Ascending aorta (tissue), 2 donors: ENCODE results near the gene SPEM3. TPM values are rescaled to one million over a fixed set of nuclear protein-coding genes. Genes with fewer than 3 reads are reported as not detected.

Experiments used
- DNase-seq, 2 donors: peaks; one replicate each; pipeline ENCODE4 v3.0.0-alpha.2; 2019; ENCODE audit warnings: low spot score in 2 of 2
- H3K27ac ChIP-seq, 2 donors: fragments of 200-600 bp; sonication (generic); one replicate each; pipeline ENCODE4 v1.5.1; 2016 to 2017; ENCODE audit warnings: mild to moderate bottlenecking in 1 of 2
- H3K27me3 ChIP-seq: fragments of 200-600 bp; sonication (generic); one replicate; pipeline ENCODE4 v1.5.1; 2017
- H3K36me3 ChIP-seq, 2 donors: fragments of 200-600 bp; sonication (generic); one replicate each; pipeline ENCODE4 v1.5.1; 2016
- H3K4me1 ChIP-seq, 2 donors: fragments of 200-600 bp; sonication (generic); one replicate each; pipeline ENCODE4 v1.5.1; 2016 to 2017; ENCODE audit warnings: mild to moderate bottlenecking in 1 of 2
- H3K4me3 ChIP-seq, 2 donors: fragments of 200-600 bp; sonication (generic); one replicate each; pipeline ENCODE4 v1.5.1; 2016 to 2017; ENCODE audit warnings: mild to moderate bottlenecking in 1 of 2
- H3K9me3 ChIP-seq, 2 donors: fragments of 200-600 bp; sonication (generic); one replicate each; pipeline ENCODE4 v1.5.1; 2016
- intact Hi-C: fragments of 100-400 bp; cut with DNase I; formaldehyde crosslinking; loops from one replicate; pipeline ENCODE4 v1.15.1; 2023
- total RNA-seq: library from RNA; depleted of rRNA; stranded (reverse); fragments of >200 nt; gene quantifications from one replicate; pipeline ENCODE4 v1.1.0, GENCODE V29; 2016
- TF ChIP-seq, protein P1 (sequence below), 3 experiments: fragments of 200-600 bp in 2 of 3; fragments of 450-650 bp in 1 of 3; sonication (generic) in 2 of 3; IDR thresholded peaks; one replicate each; pipeline ENCODE4 v1.5.1; 2016 to 2019; ENCODE audit warnings: antibody characterized with exemption in 3 of 3, mild to moderate bottlenecking in 1 of 3, moderate library complexity in 1 of 3

SPEM3 gene
- total RNA-seq, 1 donor from 2014 or later = not detected

DNA sequence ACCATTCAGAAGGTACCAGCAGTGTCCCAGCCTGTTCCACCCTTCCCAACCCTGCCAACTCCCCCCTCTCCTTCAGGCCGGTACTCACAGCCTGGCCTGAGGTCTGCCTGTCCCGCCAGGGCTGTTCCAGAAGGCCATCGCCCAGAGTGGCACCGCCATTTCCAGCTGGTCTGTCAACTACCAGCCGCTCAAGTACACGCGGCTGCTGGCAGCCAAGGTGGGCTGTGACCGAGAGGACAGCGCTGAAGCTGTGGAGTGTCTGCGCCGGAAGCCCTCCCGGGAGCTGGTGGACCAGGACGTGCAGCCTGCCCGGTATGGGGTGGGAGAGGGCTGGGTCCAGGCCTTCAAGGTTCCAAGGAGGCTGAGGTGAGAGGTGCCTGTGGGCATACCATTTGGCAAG lies 13.8 kb upstream of the SPEM3 start:
- intact Hi-C loops = no loop called here

DNA sequence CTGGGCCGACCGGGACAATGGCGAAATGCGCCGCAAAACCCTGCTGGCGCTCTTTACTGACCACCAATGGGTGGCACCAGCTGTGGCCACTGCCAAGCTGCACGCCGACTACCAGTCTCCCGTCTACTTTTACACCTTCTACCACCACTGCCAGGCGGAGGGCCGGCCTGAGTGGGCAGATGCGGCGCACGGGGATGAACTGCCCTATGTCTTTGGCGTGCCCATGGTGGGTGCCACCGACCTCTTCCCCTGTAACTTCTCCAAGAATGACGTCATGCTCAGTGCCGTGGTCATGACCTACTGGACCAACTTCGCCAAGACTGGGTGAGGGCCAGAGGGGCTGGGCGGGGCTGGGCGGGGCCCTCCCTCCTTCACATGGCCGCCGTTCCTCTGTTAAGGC lies 12.9 kb upstream of the SPEM3 start:
- intact Hi-C loops = no loop called here
- Histone ChIP-seq H3K27me3 (no peaks in the 10 kb centered on the region), H3K9me3 (no peaks in the 10 kb centered on the region), H3K36me3 (peaks cover 10 to 22% of the 10 kb centered on the region in 2 donors), H3K4me1 (no peaks in the 10 kb centered on the region), H3K4me3 (no peak overlapping the region), H3K27ac (no peak overlapping the region)
- TF ChIP-seq, protein P1, sequence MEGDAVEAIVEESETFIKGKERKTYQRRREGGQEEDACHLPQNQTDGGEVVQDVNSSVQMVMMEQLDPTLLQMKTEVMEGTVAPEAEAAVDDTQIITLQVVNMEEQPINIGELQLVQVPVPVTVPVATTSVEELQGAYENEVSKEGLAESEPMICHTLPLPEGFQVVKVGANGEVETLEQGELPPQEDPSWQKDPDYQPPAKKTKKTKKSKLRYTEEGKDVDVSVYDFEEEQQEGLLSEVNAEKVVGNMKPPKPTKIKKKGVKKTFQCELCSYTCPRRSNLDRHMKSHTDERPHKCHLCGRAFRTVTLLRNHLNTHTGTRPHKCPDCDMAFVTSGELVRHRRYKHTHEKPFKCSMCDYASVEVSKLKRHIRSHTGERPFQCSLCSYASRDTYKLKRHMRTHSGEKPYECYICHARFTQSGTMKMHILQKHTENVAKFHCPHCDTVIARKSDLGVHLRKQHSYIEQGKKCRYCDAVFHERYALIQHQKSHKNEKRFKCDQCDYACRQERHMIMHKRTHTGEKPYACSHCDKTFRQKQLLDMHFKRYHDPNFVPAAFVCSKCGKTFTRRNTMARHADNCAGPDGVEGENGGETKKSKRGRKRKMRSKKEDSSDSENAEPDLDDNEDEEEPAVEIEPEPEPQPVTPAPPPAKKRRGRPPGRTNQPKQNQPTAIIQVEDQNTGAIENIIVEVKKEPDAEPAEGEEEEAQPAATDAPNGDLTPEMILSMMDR (IDR thresholded peaks at IDR 0.05) = no peak
- DNase-seq = no peak

More for the DNA sequence above, 13.8 kb upstream of the SPEM3 start:
- Histone ChIP-seq H3K36me3 (peaks cover 10 to 22% of the 10 kb centered on the region in 2 donors), H3K27me3 (no peaks in the 10 kb centered on the region), H3K9me3 (no peaks in the 10 kb centered on the region), H3K4me1 (no peaks in the 10 kb centered on the region), H3K27ac (no peak overlapping the region), H3K4me3 (no peak overlapping the region)
- TF ChIP-seq, protein P1 (IDR thresholded peaks at IDR 0.05) = no peak
- DNase-seq = no peak

DNA sequence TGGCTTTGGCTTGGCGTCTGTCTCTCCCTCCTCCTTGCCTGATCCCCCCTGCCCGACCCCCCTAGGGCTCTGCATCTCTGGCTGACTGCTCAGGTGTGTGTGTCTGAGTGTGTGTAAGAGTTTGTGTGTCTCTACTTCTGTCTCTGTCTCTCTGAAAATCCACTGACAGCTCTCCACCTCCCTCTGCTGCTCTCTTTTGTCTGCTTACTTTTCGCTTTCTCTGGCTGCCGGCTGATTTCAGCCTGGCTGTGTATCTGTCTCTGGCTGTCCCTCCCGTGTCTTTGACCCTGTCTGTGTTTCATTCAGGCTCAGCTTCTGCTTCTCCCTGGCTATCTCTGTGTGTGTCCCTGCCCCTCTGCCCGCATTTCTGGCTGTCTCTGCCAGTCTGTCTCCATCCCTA lies 12.3 kb upstream of the SPEM3 start:
- Histone ChIP-seq H3K27ac (no peak overlapping the region), H3K4me3 (no peak overlapping the region), H3K4me1 (no peaks in the 10 kb centered on the region), H3K36me3 (peaks cover 10 to 22% of the 10 kb centered on the region in 2 donors), H3K27me3 (no peaks in the 10 kb centered on the region), H3K9me3 (no peaks in the 10 kb centered on the region)
- intact Hi-C loops = no loop called here
- TF ChIP-seq, protein P1 (IDR thresholded peaks at IDR 0.05) = no peak
- no peak for DNase-seq

DNA sequence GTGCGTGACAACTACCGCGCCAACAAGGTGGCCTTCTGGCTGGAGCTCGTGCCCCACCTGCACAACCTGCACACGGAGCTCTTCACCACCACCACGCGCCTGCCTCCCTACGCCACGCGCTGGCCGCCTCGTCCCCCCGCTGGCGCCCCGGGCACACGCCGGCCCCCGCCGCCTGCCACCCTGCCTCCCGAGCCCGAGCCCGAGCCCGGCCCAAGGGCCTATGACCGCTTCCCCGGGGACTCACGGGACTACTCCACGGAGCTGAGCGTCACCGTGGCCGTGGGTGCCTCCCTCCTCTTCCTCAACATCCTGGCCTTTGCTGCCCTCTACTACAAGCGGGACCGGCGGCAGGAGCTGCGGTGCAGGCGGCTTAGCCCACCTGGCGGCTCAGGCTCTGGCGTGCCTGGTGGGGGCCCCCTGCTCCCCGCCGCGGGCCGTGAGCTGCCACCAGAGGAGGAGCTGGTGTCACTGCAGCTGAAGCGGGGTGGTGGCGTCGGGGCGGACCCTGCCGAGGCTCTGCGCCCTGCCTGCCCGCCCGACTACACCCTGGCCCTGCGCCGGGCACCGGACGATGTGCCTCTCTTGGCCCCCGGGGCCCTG lies 11.5 kb upstream of the SPEM3 start:
- H3K4me3 ChIP-seq = no peak overlapping the region
- peaks cover 10 to 22% of the 10 kb centered on the region in 2 donors for H3K36me3 ChIP-seq
- H3K27me3 ChIP-seq = no peaks in the 10 kb centered on the region
- intact Hi-C loops = no loop called here
- DNase-seq = no peak
- no peaks in the 10 kb centered on the region for H3K9me3 ChIP-seq
- H3K4me1 ChIP-seq = no peaks in the 10 kb centered on the region
- H3K27ac ChIP-seq = no peak overlapping the region
- TF ChIP-seq, protein P1 (IDR thresholded peaks at IDR 0.05) = no peak

DNA sequence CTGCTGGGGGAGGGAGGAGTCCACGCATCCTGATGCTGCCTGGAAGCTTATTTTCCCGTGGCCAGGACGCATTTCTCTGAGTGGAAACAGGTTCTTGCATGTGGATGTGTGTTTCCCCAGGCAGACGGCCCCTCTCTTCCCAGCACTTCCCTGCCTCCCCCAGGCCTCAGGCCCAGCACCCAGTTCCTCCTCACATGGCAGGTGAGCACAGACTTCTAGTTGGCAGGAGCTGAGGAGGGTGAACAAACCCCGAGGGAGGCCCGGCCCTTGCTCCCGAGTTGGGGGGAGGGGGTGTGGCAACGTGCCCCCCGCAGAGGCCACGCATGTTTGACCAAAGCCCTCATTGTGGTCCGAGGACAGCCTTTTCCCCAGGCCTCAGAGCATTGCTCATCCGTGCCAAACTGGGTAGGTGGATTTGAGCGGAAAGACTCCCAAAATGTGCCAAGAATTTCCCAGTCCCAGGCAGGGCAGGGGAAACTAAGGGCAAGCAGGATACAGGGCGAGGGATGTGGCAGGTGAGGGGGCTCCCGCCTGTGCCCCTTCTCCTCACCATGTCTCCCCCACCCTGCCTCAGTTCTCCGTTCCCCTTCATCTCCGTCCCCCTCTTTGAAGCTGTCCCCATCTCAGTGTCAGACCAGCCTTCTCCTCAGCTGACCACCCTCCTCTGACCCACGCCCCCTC lies 10.0 kb upstream of the SPEM3 start:
- no peak overlapping the region for H3K4me3 ChIP-seq
- H3K4me1 ChIP-seq = no peaks in the 10 kb centered on the region
- no peaks in the 10 kb centered on the region for H3K9me3 ChIP-seq
- no peak for DNase-seq
- H3K36me3 ChIP-seq = peaks cover 10 to 22% of the 10 kb centered on the region in 2 donors
- TF ChIP-seq, protein P1 (IDR thresholded peaks at IDR 0.05) = no peak
- H3K27ac ChIP-seq = no peak overlapping the region
- intact Hi-C loops = no loop called here
- no peaks in the 10 kb centered on the region for H3K27me3 ChIP-seq
